HG02852 (cell line): ENCODE measurements around the gene KIAA0930.
A peak's percentile ranks its signal among the peaks of the same experiment; 100 is the strongest.
"Not testable (repeated sequence)": the region's sequence is repeated elsewhere in the genome, so short reads cannot be mapped to it uniquely, and the experiment has no call there.

Experiments used
- ATAC-seq: cut with Tn5 transposase; IDR thresholded peaks from one replicate; pipeline ENCODE4 v1.9.1; 2021; ENCODE audit warnings: mild to moderate bottlenecking, moderate library complexity; ENCODE audit not compliant: unreplicated experiment

The KIAA0930 gene

GRCh38 chr22:45240810-45241631, at the start of gene KIAA0930:
TSS of gene KIAA0930 (minus strand) at chr22:45240894. CDS start at chr22:45240703, 191 bp downstream.
- ATAC-seq = no peak

GRCh38 chr22:45286854-45287551, 46.3 kb upstream of the KIAA0930 start:
- ATAC-seq = no peak

GRCh38 chr22:45285263-45286058, 44.8 kb upstream of the KIAA0930 start:
- ATAC-seq = no peak

GRCh38 chr22:45284705-45285262, 44.1 kb upstream of the KIAA0930 start, which contains the start of gene UPK3A:
TSS of gene UPK3A (plus strand) at chr22:45284949. CDS start at chr22:45285014, 65 bp downstream.
- ATAC-seq = no peak

GRCh38 chr22:45281010-45281409, 40.3 kb upstream of the KIAA0930 start:
- ATAC-seq = no peak

GRCh38 chr22:45280587-45280980, 39.9 kb upstream of the KIAA0930 start:
- ATAC-seq = no peak

GRCh38 chr22:45278125-45278524, 37.4 kb upstream of the KIAA0930 start:
- no peak for ATAC-seq

GRCh38 chr22:45277720-45278119, 37.0 kb upstream of the KIAA0930 start:
- not testable (repeated sequence) for ATAC-seq

- no peak for ATAC-seq
These were observed 35.9 kb upstream of the KIAA0930 start for GRCh38 chr22:45276507-45277105.

GRCh38 chr22:45273452-45274075, 32.9 kb upstream of the KIAA0930 start:
- no peak for ATAC-seq

GRCh38 chr22:45272498-45272897, 31.8 kb upstream of the KIAA0930 start:
- ATAC-seq = no peak

- ATAC-seq = no peak
These were observed 31.0 kb upstream of the KIAA0930 start for GRCh38 chr22:45271667-45272201.

- ATAC-seq = no peak
These were observed 29.7 kb upstream of the KIAA0930 start for GRCh38 chr22:45270095-45271020.

GRCh38 chr22:45268958-45269844, 28.5 kb upstream of the KIAA0930 start:
- peak; percentile 66 for ATAC-seq

- no peak for ATAC-seq
These were observed 27.7 kb upstream of the KIAA0930 start for GRCh38 chr22:45268167-45268957.

GRCh38 chr22:45265535-45265934, 24.8 kb upstream of the KIAA0930 start:
- ATAC-seq = no peak
